Stimulated activated naive B cell treated with anti-CD40 and anti-IgM and Interleukin-4, amounts not matched to agents 10 μg/mL and 1 μg/mL and 100 μg/mL, for 72 hours (primary cell): ENCODE measurements around the gene AURKA.
"Not testable (repeated sequence)": the region's sequence is repeated elsewhere in the genome, so short reads cannot be mapped to it uniquely, and the experiment has no call there.

Experiments
- ATAC-seq, 2 donors: fragments of 150-1000 bp; cut with Tn5 transposase; replicated peaks; 2 replicates each; pipeline ENCODE4 v1.10.0; 2021; ENCODE audit warnings: moderate library complexity in 1 of 2
- DNase-seq: peaks from one replicate; pipeline ENCODE4 v3.0.0; 2021
- H3K27ac Mint-ChIP-seq: one replicate; pipeline ENCODE4 v1.8.0; 2022; ENCODE audit warnings: mild to moderate bottlenecking, mixed read lengths
- H3K27me3 Mint-ChIP-seq, 2 donors: one replicate each; pipeline ENCODE4 v1.8.0; 2022; ENCODE audit warnings: mixed read lengths in 2 of 2
- H3K36me3 Mint-ChIP-seq, 2 donors: one replicate each; pipeline ENCODE4 v1.8.0; 2022; ENCODE audit warnings: mixed read lengths in 2 of 2, mild to moderate bottlenecking in 1 of 2
- H3K4me1 Mint-ChIP-seq, 2 donors: one replicate each; pipeline ENCODE4 v1.8.0; 2022; ENCODE audit warnings: mixed read lengths in 2 of 2, mild to moderate bottlenecking in 1 of 2
- H3K4me3 Mint-ChIP-seq, 2 donors: one replicate each; pipeline ENCODE4 v1.8.0; 2022; ENCODE audit warnings: mild to moderate bottlenecking in 2 of 2, mixed read lengths in 2 of 2, moderate library complexity in 1 of 2
- H3K9me3 Mint-ChIP-seq, 2 donors: one replicate each; pipeline ENCODE4 v1.8.0; 2022; ENCODE audit warnings: mixed read lengths in 2 of 2, mild to moderate bottlenecking in 1 of 2

AURKA gene

DNA sequence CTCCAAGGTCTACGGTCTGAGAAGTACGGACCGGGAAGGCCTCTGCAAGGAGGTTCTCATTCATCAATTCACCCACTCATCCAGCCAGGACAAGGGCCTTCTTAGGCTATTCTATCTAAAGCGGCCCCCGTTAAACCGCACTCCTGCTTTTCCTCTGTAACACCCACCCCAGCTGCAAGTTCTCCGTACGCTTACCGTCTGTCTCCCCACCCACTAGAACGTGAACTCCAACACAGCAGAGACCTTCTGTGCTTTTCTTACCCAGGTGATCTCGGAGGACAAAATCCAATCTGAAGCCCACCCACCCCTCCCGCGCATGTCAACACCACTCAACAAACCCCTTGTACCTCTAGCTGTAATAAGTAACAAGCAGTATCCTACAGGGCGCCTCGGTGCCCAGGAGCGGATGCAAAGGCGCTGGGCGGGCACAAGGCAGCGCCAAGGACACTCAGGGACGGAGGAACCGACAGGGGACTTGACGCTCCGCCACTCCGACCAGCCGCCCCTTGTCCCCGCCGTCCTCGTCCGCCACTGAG is 351 bp downstream of the AURKA start:
- no peak overlapping the region for H3K27ac Mint-ChIP-seq
- ATAC-seq: peak; percentile 33 to 46
- no peaks in the 10 kb centered on the region for H3K27me3 Mint-ChIP-seq
- H3K4me3 Mint-ChIP-seq: no peak overlapping the region
- DNase-seq: no peak
- no peaks in the 10 kb centered on the region for H3K9me3 Mint-ChIP-seq
- peaks cover 14 to 16% of the 10 kb centered on the region in 2 donors for H3K4me1 Mint-ChIP-seq
- H3K36me3 Mint-ChIP-seq: peaks cover 23 to 24% of the 10 kb centered on the region in 2 donors

DNA sequence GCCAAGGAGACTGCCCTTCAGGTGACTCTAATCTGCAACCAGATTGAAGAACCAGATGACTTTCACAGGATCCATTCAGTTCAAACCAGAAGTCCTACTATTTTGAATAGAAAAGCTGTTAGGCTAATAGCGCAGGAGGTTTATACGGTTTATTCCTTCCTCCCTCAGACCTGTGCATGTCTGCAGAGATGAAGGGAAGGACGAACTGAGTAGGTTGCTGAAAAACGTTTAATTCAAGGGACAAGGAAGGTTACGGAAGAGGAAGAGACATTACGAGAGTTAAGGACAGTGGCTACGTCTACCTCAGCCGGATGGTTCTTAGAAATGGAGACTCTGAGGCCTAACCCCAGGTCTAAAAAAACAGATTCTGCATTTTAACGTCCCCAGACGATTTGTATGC is 978 bp downstream of the AURKA start:
- Mint-ChIP-seq H3K4me3 (peak overlapping the region in 1 of 2 donors; percentile 61), H3K27me3 (no peaks in the 10 kb centered on the region), H3K36me3 (peaks cover 23 to 25% of the 10 kb centered on the region in 2 donors), H3K27ac (no peak overlapping the region), H3K4me1 (peaks cover 14 to 16% of the 10 kb centered on the region in 2 donors), H3K9me3 (no peaks in the 10 kb centered on the region)
- ATAC-seq (no peak), DNase-seq (no peak)

DNA sequence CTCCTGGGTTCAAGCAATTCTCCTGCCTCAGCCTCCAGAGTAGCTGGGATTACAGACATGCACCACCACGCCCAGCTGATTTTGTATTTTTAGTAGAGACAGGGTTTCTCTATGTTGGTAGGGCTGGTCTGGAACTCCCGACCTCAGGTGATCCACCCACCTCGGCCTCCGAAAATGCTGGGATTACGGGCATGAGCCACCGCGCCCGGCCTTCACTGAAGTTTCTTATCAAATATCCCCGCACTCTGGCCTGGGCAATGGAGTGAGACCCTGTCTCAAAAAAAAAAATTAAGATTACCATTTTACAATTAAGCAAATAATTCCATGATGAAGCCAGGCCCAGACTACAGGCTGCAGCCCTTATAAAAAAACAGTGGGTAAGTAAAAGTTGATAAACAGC is 1.6 kb downstream of the AURKA start:
- H3K27ac Mint-ChIP-seq: not testable (repeated sequence)

DNA sequence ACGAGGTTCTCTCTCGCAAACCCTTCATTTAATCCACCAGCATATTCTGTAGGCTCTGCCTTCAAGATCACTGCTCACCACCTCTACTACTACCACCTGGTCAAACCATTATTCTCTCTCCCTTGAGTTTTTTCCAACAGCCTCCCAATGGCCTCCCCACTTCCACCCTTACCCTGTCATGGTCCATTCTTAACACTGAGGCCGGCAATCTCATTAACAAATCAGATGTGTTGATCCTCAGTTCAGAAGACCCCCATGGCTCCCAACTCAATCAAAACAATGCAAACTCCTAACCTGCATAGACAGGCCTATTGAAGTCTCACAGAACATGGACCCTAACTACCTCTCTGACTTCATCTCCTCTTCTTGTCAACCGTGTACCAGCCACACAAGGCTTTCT is 2.2 kb downstream of the AURKA start:
- no peaks in the 10 kb centered on the region for H3K9me3 Mint-ChIP-seq
- ATAC-seq: no peak
- H3K4me3 Mint-ChIP-seq: no peak overlapping the region
- no peak for DNase-seq
- no peak overlapping the region for H3K27ac Mint-ChIP-seq
- H3K4me1 Mint-ChIP-seq: peaks cover 14% of the 10 kb centered on the region in 2 donors
- H3K36me3 Mint-ChIP-seq: peaks cover 22 to 23% of the 10 kb centered on the region in 2 donors
- H3K27me3 Mint-ChIP-seq: no peaks in the 10 kb centered on the region

More for the DNA sequence above, 1.6 kb downstream of the AURKA start:
- not testable (repeated sequence) for ATAC-seq, H3K9me3 Mint-ChIP-seq, H3K4me3 Mint-ChIP-seq, H3K27me3 Mint-ChIP-seq, DNase-seq
- peaks cover 14% of the 10 kb centered on the region in 2 donors for H3K4me1 Mint-ChIP-seq
- peaks cover 21 to 24% of the 10 kb centered on the region in 2 donors for H3K36me3 Mint-ChIP-seq

DNA sequence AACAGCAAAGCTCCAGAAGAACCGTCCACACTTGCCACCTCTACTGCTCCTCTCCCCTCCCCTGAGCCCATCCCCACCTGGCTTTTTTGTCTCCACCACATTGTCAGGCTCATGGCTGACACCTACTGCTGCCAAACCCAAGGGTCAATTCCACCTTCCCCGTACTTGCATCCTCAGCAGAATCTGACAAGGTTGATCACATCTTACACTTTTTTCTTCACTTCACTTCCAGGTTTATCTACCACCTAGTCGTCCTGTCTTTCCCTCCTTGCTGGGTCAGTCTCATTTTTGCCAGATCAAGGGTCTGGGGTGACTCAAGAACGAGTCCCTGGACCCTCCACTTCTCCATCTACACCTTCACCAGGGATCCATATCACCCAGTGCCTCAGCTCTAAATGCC is 3.1 kb downstream of the AURKA start:
- H3K9me3 Mint-ChIP-seq: no peaks in the 10 kb centered on the region
- H3K27ac Mint-ChIP-seq: no peak overlapping the region
- no peak for DNase-seq
- no peak for ATAC-seq
- H3K4me3 Mint-ChIP-seq: no peak overlapping the region
- H3K36me3 Mint-ChIP-seq: peaks cover 23 to 26% of the 10 kb centered on the region in 2 donors
- H3K27me3 Mint-ChIP-seq: no peaks in the 10 kb centered on the region
- H3K4me1 Mint-ChIP-seq: peaks cover 13 to 14% of the 10 kb centered on the region in 2 donors

DNA sequence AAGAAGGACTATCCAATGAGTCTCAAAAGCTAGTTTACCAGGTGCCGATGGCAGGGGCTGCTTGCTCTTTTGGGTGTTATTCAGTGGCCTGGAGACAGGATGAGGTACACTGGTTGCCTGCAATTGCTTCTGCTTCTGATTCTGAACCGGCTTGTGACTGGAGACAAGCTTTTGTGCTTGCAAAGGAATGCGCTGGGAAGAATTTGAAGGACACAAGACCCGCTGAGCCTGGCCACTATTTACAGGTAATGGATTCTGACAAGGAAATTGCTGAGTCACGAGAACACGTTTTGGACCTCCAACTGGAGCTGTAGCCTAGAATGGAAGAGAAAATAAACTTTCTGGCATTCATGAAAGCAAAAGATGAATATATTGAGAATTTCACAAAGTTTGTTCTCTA is 5.8 kb downstream of the AURKA start:
- Mint-ChIP-seq H3K9me3 (no peaks in the 10 kb centered on the region), H3K4me1 (peaks cover 5 to 7% of the 10 kb centered on the region in 2 donors), H3K4me3 (no peak overlapping the region), H3K27me3 (no peaks in the 10 kb centered on the region), H3K36me3 (peaks cover 23 to 32% of the 10 kb centered on the region in 2 donors), H3K27ac (no peak overlapping the region)
- no peak for DNase-seq
- ATAC-seq: no peak

DNA sequence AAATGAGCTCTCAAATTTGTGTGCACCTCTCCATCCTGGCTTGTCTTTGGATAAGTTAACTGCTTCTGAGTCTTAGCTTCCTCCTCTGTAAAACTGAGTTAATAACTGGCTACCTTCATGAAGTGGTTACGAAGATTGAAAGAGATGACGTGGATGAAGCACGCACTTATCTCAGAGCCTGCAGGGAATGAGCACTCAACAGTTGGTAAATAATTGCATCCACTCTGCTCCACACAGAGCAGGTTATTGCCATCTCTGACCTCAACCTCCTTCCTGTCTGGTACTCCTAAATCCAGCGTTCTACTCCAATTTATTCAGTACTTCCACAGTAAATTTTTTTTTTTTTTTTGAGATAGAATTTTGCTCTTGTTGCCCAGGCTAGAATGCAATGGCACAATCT is 6.9 kb downstream of the AURKA start:
- H3K36me3 Mint-ChIP-seq: peaks cover 25 to 31% of the 10 kb centered on the region in 2 donors
- no peaks in the 10 kb centered on the region for H3K27me3 Mint-ChIP-seq
- no peak overlapping the region for H3K27ac Mint-ChIP-seq
- H3K4me1 Mint-ChIP-seq: peaks cover 0 to 6% of the 10 kb centered on the region in 2 donors
- no peaks in the 10 kb centered on the region for H3K9me3 Mint-ChIP-seq
- ATAC-seq (no peak), DNase-seq (no peak)
- no peak overlapping the region for H3K4me3 Mint-ChIP-seq

DNA sequence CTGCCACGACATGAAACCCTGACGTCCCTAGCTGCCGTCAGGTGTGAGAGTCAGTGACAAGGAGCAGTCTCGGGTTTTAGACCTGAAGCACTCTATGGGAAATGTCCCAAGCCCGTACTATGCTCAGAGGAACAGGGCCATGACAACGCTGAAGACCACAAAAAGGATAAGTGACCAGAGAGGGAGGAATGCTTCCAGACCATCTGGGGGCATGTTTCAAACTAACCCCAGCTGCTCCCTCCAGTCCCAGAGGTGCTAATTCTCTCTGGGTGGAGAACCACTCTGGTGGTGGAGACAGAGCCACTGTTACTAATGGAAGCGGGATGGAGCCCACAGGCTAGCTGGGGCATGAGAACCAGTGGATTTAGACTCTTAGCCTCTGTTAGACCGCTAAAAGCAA is 8.7 kb downstream of the AURKA start:
- Mint-ChIP-seq H3K36me3 (peaks cover 18 to 29% of the 10 kb centered on the region in 2 donors), H3K4me1 (peaks cover 0 to 2% of the 10 kb centered on the region in 2 donors), H3K4me3 (no peak overlapping the region), H3K9me3 (no peaks in the 10 kb centered on the region), H3K27me3 (no peaks in the 10 kb centered on the region), H3K27ac (no peak overlapping the region)
- ATAC-seq (no peak), DNase-seq (no peak)

DNA sequence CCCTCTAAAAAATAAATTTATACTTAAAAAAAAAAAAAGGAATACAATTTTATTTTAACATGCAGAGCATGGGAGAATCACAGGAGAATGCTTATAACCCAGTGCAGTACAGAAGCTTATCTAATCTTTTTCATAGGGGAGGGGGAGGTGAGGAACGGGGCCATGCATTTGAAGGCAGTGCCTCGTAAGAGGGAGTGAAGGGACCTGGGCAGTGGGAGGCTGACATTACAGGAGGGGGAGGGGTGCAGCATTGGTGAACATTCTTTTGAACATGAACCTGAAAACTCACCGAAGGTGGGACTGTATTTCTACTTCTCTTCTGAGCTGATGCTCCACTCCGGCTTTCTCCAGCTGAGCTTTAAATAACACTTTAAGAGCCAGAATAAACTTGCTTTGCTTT is 9.3 kb downstream of the AURKA start:
- H3K27ac Mint-ChIP-seq: no peak overlapping the region
- no peaks in the 10 kb centered on the region for H3K27me3 Mint-ChIP-seq
- H3K4me3 Mint-ChIP-seq: no peak overlapping the region
- DNase-seq (no peak), ATAC-seq (no peak)
- H3K36me3 Mint-ChIP-seq: peaks cover 18 to 35% of the 10 kb centered on the region in 2 donors
- H3K4me1 Mint-ChIP-seq: peaks cover 0 to 2% of the 10 kb centered on the region in 2 donors
- no peaks in the 10 kb centered on the region for H3K9me3 Mint-ChIP-seq

DNA sequence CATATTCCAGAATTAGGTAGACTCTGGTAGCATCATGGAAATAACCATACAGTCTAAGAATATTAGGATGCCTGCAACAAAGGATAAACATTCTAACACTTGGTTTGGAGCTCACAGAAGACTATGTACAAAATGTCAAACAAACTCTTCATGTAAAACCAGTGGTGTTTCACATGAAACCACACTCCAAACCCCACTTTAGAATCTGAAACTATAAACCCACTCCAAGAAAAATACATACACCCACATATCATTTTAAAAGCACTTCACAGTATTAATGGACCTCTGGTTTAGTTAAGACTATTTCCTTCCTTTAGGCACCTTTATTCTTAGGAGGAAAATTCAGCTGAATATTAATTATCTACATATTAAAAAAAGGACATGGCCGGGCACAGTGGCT is 10.5 kb downstream of the AURKA start:
- Mint-ChIP-seq H3K4me3 (no peak overlapping the region), H3K36me3 (peaks cover 20 to 37% of the 10 kb centered on the region in 2 donors), H3K9me3 (no peaks in the 10 kb centered on the region), H3K27ac (no peak overlapping the region), H3K4me1 (peaks cover 0 to 2% of the 10 kb centered on the region in 2 donors), H3K27me3 (no peaks in the 10 kb centered on the region)
- ATAC-seq (no peak), DNase-seq (no peak)

DNA sequence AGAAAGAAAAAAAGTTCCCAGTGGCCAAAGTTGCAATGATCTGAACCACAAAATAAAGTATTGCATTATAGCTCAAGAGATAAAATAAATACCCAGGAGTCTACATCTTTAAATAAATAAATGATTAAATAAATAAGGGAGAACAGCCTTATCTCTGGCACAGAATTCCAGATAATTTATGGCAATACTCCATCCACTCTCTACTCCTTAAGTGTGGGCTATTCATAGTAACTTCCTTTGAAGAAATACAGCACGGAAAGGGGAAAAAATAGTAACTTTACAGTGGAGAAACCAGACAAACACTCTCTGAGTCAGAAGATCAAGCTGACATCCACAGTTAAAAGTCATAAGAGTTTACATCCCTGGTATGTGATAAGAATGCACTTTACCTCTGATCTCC is 11.6 kb downstream of the AURKA start:
- Mint-ChIP-seq H3K27me3 (no peaks in the 10 kb centered on the region), H3K9me3 (no peaks in the 10 kb centered on the region), H3K27ac (no peak overlapping the region), H3K4me3 (no peak overlapping the region), H3K36me3 (peaks cover 13 to 36% of the 10 kb centered on the region in 2 donors), H3K4me1 (peaks cover 0 to 3% of the 10 kb centered on the region in 2 donors)
- DNase-seq (no peak), ATAC-seq (no peak)

DNA sequence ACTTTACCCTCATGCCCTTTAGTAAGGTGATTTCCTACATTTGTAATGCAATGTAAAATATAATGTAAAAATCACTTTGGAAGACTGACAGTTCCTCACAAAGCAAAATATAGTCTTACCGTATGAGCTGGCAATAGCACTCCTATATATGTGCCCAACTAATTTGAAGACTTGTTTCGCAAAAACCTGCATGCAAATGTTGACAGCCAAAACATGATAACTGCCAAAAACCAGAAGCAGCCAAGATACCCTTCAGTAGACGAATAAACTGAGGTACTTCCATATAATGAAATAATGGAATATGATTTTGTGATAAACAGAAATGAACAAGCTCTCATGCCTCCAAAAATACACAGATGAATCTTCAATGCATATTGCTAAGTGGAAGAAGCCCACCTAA is 13.6 kb downstream of the AURKA start:
- ATAC-seq: no peak
- Mint-ChIP-seq H3K36me3 (peaks cover 9 to 33% of the 10 kb centered on the region in 2 donors), H3K27me3 (no peaks in the 10 kb centered on the region), H3K27ac (no peak overlapping the region), H3K9me3 (no peaks in the 10 kb centered on the region), H3K4me1 (peaks cover 0 to 3% of the 10 kb centered on the region in 2 donors), H3K4me3 (no peak overlapping the region)
- DNase-seq: no peak

DNA sequence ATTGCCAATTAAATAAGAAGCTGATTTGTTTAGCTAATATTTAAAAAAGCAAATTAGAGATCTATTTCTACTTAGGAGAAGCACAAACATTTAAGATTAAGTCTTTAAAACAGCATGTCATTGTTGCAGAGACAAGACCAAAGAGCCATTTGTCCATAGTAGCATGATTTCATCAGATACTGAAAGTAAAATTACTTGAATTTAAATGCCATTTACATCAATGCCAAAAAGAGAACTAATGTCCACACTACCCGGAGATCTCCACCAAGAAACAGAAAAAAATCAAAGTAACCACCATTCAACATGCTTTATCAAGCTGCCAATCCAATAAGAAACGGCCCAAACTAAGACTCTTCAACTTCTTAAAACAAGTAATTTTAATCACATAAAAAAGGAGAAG is 15.7 kb downstream of the AURKA start:
- Mint-ChIP-seq H3K27me3 (no peaks in the 10 kb centered on the region), H3K9me3 (no peaks in the 10 kb centered on the region), H3K4me1 (peaks cover 0 to 1% of the 10 kb centered on the region in 2 donors), H3K27ac (no peak overlapping the region), H3K4me3 (no peak overlapping the region), H3K36me3 (peaks cover 9 to 32% of the 10 kb centered on the region in 2 donors)
- ATAC-seq: no peak
- no peak for DNase-seq

DNA sequence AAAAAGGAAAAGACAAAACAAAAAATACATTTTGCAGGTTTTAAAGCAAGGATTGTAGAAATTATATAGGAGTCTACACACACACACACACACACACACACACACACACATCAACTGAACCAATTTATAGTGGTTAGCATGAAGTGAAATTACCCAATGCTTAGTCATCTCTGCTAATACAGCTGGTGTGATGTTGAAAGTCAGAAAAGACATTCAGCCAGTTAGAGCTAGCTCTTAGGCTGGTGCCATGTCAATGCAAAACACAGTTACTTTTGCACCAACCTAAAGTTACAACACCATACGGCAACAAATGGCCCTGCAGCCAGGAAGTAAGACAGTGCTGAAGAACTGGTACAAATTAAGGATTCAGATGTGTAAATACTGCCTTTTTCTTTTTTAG is 18.1 kb downstream of the AURKA start:
- Mint-ChIP-seq H3K4me3 (no peak overlapping the region), H3K4me1 (peaks cover 0 to 1% of the 10 kb centered on the region in 2 donors), H3K9me3 (no peaks in the 10 kb centered on the region), H3K27ac (no peak overlapping the region), H3K27me3 (no peaks in the 10 kb centered on the region), H3K36me3 (peaks cover 16 to 39% of the 10 kb centered on the region in 2 donors)
- DNase-seq (no peak), ATAC-seq (peak in 1 of 2 donors; percentile 38)

DNA sequence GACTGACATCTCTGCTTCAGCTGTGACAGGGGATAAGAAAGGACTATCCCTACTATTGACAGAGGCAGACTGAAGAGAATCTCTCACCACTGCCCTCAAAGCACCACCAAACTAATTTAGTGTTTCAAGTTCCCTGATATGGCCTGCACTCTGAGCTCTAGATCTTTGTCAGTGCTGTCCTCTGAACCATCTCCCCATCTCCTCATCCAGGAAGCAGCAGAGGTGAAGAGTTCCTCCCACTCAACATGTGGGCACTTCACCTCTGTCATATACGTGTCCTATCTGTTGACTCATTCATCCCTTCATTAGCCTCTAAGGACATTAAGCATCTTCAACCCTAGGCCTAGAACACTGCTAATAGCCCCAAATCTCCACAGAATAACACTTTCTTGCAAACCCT is 19.2 kb downstream of the AURKA start:
- Mint-ChIP-seq H3K4me3 (no peak overlapping the region), H3K27ac (no peak overlapping the region), H3K4me1 (peaks cover 0 to 1% of the 10 kb centered on the region in 2 donors), H3K27me3 (no peaks in the 10 kb centered on the region), H3K9me3 (no peaks in the 10 kb centered on the region), H3K36me3 (peaks cover 16 to 28% of the 10 kb centered on the region in 2 donors)
- DNase-seq: no peak
- ATAC-seq: no peak
